HepG2 (cell line): ENCODE data around the gene TBR1. TPM values are rescaled to one million over a fixed set of nuclear protein-coding genes. Genes with fewer than 3 reads are reported as not detected.

Experiments used
- ATAC-seq: fragments of 200-7000 bp; cut with Tn5 transposase; 3 replicates; pipeline ENCODE4 v1.9.1; 2020; ENCODE audit warnings: mild to moderate bottlenecking, moderate library complexity
- BruUV-seq: library from RNA; stranded (reverse); fragments of 400-500 nt; replicated peaks from 2 replicates; lab custom pipeline; 2021; lab: Mats Ljungman, UMichigan
- CTCF ChIA-PET: fragments of 300-600 bp; formaldehyde crosslinking; extraction: SDS; loops from one replicate; lab custom pipeline; 2021; ENCODE audit warnings: low total read pairs, inconsistent platforms, low intra/inter-chr PET ratio; lab: Yijun Ruan, JAX
- POLR2A ChIA-PET: fragments of 350-600 bp; sonication (Branson Sonifier 250); formaldehyde crosslinking; loops from one replicate; lab custom pipeline; 2020; ENCODE audit warnings: antibody characterized with exemption, inconsistent platforms; lab: Yijun Ruan, JAX
- DNase-seq: peaks from one replicate; pipeline ENCODE4 v3.0.0-alpha.2; 2015; ENCODE audit warnings: low spot score
- FAIRE-seq: peaks from 3 replicates; lab custom pipeline; 2011; peaks lifted over from hg19 to GRCh38; lab: Jason Lieb, UNC
- H2AFZ ChIP-seq: one replicate; pipeline ENCODE4 v1.6.1; 2011; ENCODE audit warnings: low read length, inconsistent platforms
- H3K27ac ChIP-seq: fragments of 300-600 bp; 3 replicates; pipeline ENCODE4 v1.8.0; 2011; ENCODE audit warnings: mixed run types, mild to moderate bottlenecking, mixed read lengths, low read length, inconsistent platforms; ENCODE audit not compliant: insufficient read depth; ENCODE audit errors: extremely low read length
- H3K27me3 ChIP-seq, 2 experiments: fragments of 200-600 bp in 1 of 2; 2 replicates in 1 of 2; 3 replicates in 1 of 2; pipeline versions ENCODE4 v1.6.0 to v1.8.0; 2011; ENCODE audit warnings: low read length in 2 of 2, mild to moderate bottlenecking in 2 of 2, moderate library complexity in 2 of 2, inconsistent platforms in 1 of 2; ENCODE audit not compliant: insufficient read depth in 2 of 2, control insufficient read depth in 1 of 2
- H3K36me3 ChIP-seq, 2 experiments: fragments of 200-600 bp in 1 of 2; replicated peaks in 1 of 2; 2 replicates in 1 of 2; 3 replicates in 1 of 2; pipeline versions ENCODE4 v1.5.1 to v1.8.0; 2011; ENCODE audit warnings: low read length in 2 of 2, inconsistent platforms in 1 of 2; ENCODE audit not compliant: insufficient read depth in 2 of 2, control insufficient read depth in 1 of 2
- H3K4me1 ChIP-seq: 2 replicates; pipeline ENCODE4 v1.5.1; 2012; ENCODE audit warnings: low read length, inconsistent platforms; ENCODE audit not compliant: insufficient read depth
- H3K4me2 ChIP-seq: 2 replicates; pipeline ENCODE4 v1.6.0; 2011; ENCODE audit warnings: low read depth, low read length, inconsistent platforms
- H3K4me3 ChIP-seq, 3 experiments: fragments of 200-600 bp in 1 of 3; sonication (generic), shearing (Covaris generic) in 1 of 3; replicated peaks in 1 of 3; 2 replicates each; pipeline ENCODE4 v1.5.1; 2011 to 2016; ENCODE audit warnings: low read length in 3 of 3, inconsistent platforms in 2 of 3, low read depth in 2 of 3, mild to moderate bottlenecking in 2 of 3, control low read depth in 1 of 3, mixed read lengths in 1 of 3; ENCODE audit not compliant: insufficient read depth in 1 of 3
- H3K79me2 ChIP-seq: one replicate; pipeline ENCODE4 v1.6.1; 2011; ENCODE audit warnings: low read length, inconsistent platforms; ENCODE audit not compliant: insufficient read depth
- H3K9ac ChIP-seq: 2 replicates; pipeline ENCODE4 v1.6.0; 2011; ENCODE audit warnings: mild to moderate bottlenecking, low read depth, low read length, inconsistent platforms; ENCODE audit not compliant: insufficient read depth
- H3K9me3 ChIP-seq: 2 replicates; pipeline ENCODE4 v1.5.1; 2012; ENCODE audit warnings: mild to moderate bottlenecking, low read length
- H4K20me1 ChIP-seq: 2 replicates; pipeline ENCODE4 v1.6.0; 2011; ENCODE audit warnings: inconsistent platforms, mild to moderate bottlenecking, low read length, moderate library complexity; ENCODE audit not compliant: insufficient read depth
- CBX2 ChIP-seq, 2 experiments: fragments of 200-600 bp in 1 of 2; sonication (generic); formaldehyde crosslinking in 1 of 2; IDR thresholded peaks; 2 replicates each; pipeline versions ENCODE4 v1.7.0 to v1.8.1; 2018 to 2022; ENCODE audit warnings: low read depth in 2 of 2, low read length in 1 of 2, mild to moderate bottlenecking in 1 of 2, missing genetic modification reagents in 1 of 2
- HBP1 ChIP-seq: IDR thresholded peaks from 2 replicates; pipeline ENCODE4 v1.6.1; 2016; ENCODE audit warnings: low read depth, control low read depth
- MBD4 ChIP-seq: IDR thresholded peaks from 2 replicates; pipeline ENCODE4 v1.6.1; 2012; ENCODE audit warnings: low read length, inconsistent platforms, borderline replicate concordance
- YY1 ChIP-seq: IDR thresholded peaks from 2 replicates; pipeline ENCODE4 v1.6.1; 2011; ENCODE audit warnings: low read length, low read depth, moderate library complexity, mild to moderate bottlenecking; ENCODE audit not compliant: insufficient read depth, insufficient replicate concordance
- ZSCAN31 ChIP-seq: sonication (generic); formaldehyde crosslinking; IDR thresholded peaks from 2 replicates; pipeline ENCODE4 v1.5.0; 2020; ENCODE audit warnings: low read depth, mild to moderate bottlenecking, missing genetic modification reagents
- WGBS: methylation state at CpG from one replicate; pipeline ENCODE4 v1.1.6; 2017; ENCODE audit warnings: low lambda C conversion rate; 5-methylcytosine and 5-hydroxymethylcytosine counted together
- in situ Hi-C: cut with HindIII; loops from 2 replicates; pipeline ENCODE4 v1.10.0; 2017; ENCODE audit warnings: low pct_unique_long_range_greater_than_20kb; ENCODE audit not compliant: extremely low pct_ligation_motif_present
- intact Hi-C: fragments of 100-400 bp; cut with micrococcal nuclease; formaldehyde crosslinking; loops from one replicate; pipeline ENCODE4 v1.10.0; 2022; ENCODE audit not compliant: unreplicated experiment
- polyA plus RNA-seq, 8 experiments: library from polyadenylated mRNA; depleted of rRNA in 3 of 8; stranded (reverse) in 7 of 8; unstranded in 1 of 8; fragments of >200 nt; fragmentation: Illumina TruSeq in 4 of 8; extraction: Trizol in 4 of 8; gene quantifications; 2 replicates each; pipeline versions ENCODE4 v1.2.1 to v1.2.3, GENCODE V29; 2011 to 2016; ENCODE audit warnings: low read depth in 4 of 8, missing spikeins in 1 of 8, mixed read lengths in 1 of 8; ENCODE audit not compliant: insufficient read depth in 1 of 8
- total RNA-seq, 5 experiments: library from RNA; depleted of rRNA; stranded (reverse); fragments of >200 nt; fragmentation: Illumina TruSeq; extraction: Trizol; gene quantifications; 2 replicates each; pipeline ENCODE4 v1.2.3, GENCODE V29; 2016; ENCODE audit warnings: low read depth in 1 of 5

Gene TBR1
- total and polyA plus RNA-seq, 2 of the 13 experiments (the other 11 are each of a cell fraction or from before 2014, with no cell fraction given) = not detected

GRCh38 chr2:161419638-161420190 is 3.6 kb downstream of the TBR1 start:
- no peak for ATAC-seq
- intact Hi-C loops = loop anchor here (5.0 kb wide), 1 partner anchor 112 kb away; the partner anchor contains the start of gene PSMD14
- POLR2A ChIA-PET = no interaction called here
- H3K9ac ChIP-seq = no peak overlapping the region
- no peaks in the 10 kb centered on the region for H3K79me2 ChIP-seq
- in situ Hi-C loops = no loop called here
- no peak for DNase-seq
- TF ChIP-seq ZSCAN31 (CRISPR knock-in tag) (no peak), MBD4 (no peak), CBX2 (IDR thresholded peaks at IDR 0.05; ENCODE audit: low read depth, low read length) (peak; percentile 94), CBX2 (CRISPR knock-in tag; IDR thresholded peaks at IDR 0.05; ENCODE audit: low read depth) (no peak), YY1 (no peak), HBP1 (CRISPR knock-in tag) (no peak)
- TF ChIP-seq, all 625 proteins: peak for 1
- FAIRE-seq = no peak
- Histone ChIP-seq H3K36me3 (no peaks in the 10 kb centered on the region), H3K9me3 (no peaks in the 10 kb centered on the region), H3K4me1 (peaks cover 36% of the 10 kb centered on the region), H3K4me2 (no peak overlapping the region), H3K4me3 (no peak overlapping the region), H3K27me3 (peaks cover 16 to 77% of the 10 kb centered on the region in 2 experiments), H2AFZ (no peak overlapping the region), H4K20me1 (no peaks in the 10 kb centered on the region), H3K27ac (no peak overlapping the region)
- 43% methylated on average over 3 of the region's 3 CpGs for WGBS
- CTCF ChIA-PET = no interaction called here
- no TSS peak for BruUV-seq
